PC-3 (cell line): ENCODE data around the gene MOCS2. TPM values are rescaled to one million over a fixed set of nuclear protein-coding genes. Genes with fewer than 3 reads are reported as not detected.

Experiments used
- ATAC-seq: fragments of 200-7000 bp; cut with Tn5 transposase; 2 replicates; pipeline ENCODE4 v1.9.1; 2020; ENCODE audit warnings: mild to moderate bottlenecking, moderate library complexity
- BruUV-seq: library from RNA; stranded (reverse); fragments of 400-500 nt; replicated peaks from 2 replicates; lab custom pipeline; 2021; lab: Mats Ljungman, UMichigan
- CTCF ChIA-PET: fragments of 300-600 bp; sonication (Branson Sonifier 250); formaldehyde crosslinking; loops from one replicate; lab custom pipeline; 2022; ENCODE audit warnings: antibody characterized with exemption; lab: Charles Lee
- POLR2A ChIA-PET: fragments of 300-600 bp; sonication (Branson Sonifier 250); formaldehyde crosslinking; loops from one replicate; lab custom pipeline; 2022; ENCODE audit warnings: antibody characterized with exemption; ENCODE audit not compliant: unreplicated experiment; lab: Charles Lee
- DNase-seq: peaks from one replicate; pipeline ENCODE4 v3.0.0-alpha.2; 2015
- H2AFZ ChIP-seq: fragments of 300-600 bp; sonication (generic); 2 replicates; pipeline ENCODE4 v1.6.0; 2016; ENCODE audit warnings: antibody characterized with exemption, low read length
- H3F3A ChIP-seq: fragments of 300-600 bp; sonication (generic); one replicate; pipeline ENCODE4 v1.6.0; 2017; ENCODE audit warnings: antibody characterized with exemption, low read length, control low read depth, mild to moderate bottlenecking; ENCODE audit not compliant: unreplicated experiment
- H3K27ac ChIP-seq: fragments of 300-600 bp; sonication (generic); 2 replicates; pipeline ENCODE4 v1.5.1; 2016; ENCODE audit warnings: mild to moderate bottlenecking, low read length
- H3K27me3 ChIP-seq: fragments of 300-600 bp; sonication (generic); 2 replicates; pipeline ENCODE4 v1.6.1; 2016; ENCODE audit warnings: low read length, mixed read lengths
- H3K36me3 ChIP-seq: fragments of 300-600 bp; sonication (generic); 2 replicates; pipeline ENCODE4 v1.6.1; 2016; ENCODE audit warnings: low read depth, mixed run types, low read length, mixed read lengths
- H3K4me1 ChIP-seq: fragments of 300-600 bp; sonication (generic); 2 replicates; pipeline ENCODE4 v1.5.1; 2016; ENCODE audit warnings: low read length; ENCODE audit not compliant: insufficient read depth
- H3K4me2 ChIP-seq: fragments of 300-600 bp; sonication (generic); 2 replicates; pipeline ENCODE4 v1.6.0; 2016; ENCODE audit warnings: low read length
- H3K4me3 ChIP-seq: fragments of 300-600 bp; sonication (generic); 2 replicates; pipeline ENCODE4 v1.5.1; 2016; ENCODE audit warnings: mild to moderate bottlenecking, low read length, mixed read lengths
- H3K79me2 ChIP-seq: fragments of 300-600 bp; sonication (generic); 2 replicates; pipeline ENCODE4 v1.6.1; 2017; ENCODE audit warnings: low read length, mixed read lengths
- H3K9ac ChIP-seq: fragments of 300-600 bp; sonication (generic); 2 replicates; pipeline ENCODE4 v1.6.0; 2016; ENCODE audit warnings: mild to moderate bottlenecking, low read length
- H3K9me2 ChIP-seq: fragments of 300-600 bp; sonication (generic); replicated peaks from 2 replicates; pipeline ENCODE4 v1.6.1; 2016; ENCODE audit warnings: mixed run types, low read length, mixed read lengths
- H3K9me3 ChIP-seq: fragments of 300-600 bp; sonication (generic); 2 replicates; pipeline ENCODE4 v1.6.1; 2016; ENCODE audit warnings: low read length, mixed read lengths
- H4K20me1 ChIP-seq: fragments of 300-600 bp; sonication (generic); 2 replicates; pipeline ENCODE4 v1.6.1; 2016; ENCODE audit warnings: low read length, mixed read lengths
- EZH2 ChIP-seq: fragments of 300-600 bp; sonication (generic); IDR thresholded peaks from one replicate; pipeline ENCODE4 v1.6.1; 2017; ENCODE audit warnings: antibody characterized with exemption, mild to moderate bottlenecking, low read length; ENCODE audit not compliant: unreplicated experiment
- EZH2phosphoT487 ChIP-seq: fragments of 300-600 bp; sonication (generic); IDR thresholded peaks from 2 replicates; pipeline ENCODE4 v1.6.1; 2018; ENCODE audit warnings: mild to moderate bottlenecking, antibody characterized with exemption, low read length, borderline replicate concordance
- intact Hi-C: fragments of 100-400 bp; cut with micrococcal nuclease; formaldehyde crosslinking; loops from 2 replicates; pipeline ENCODE4 v1.9.0; 2023
- total RNA-seq: library from RNA; depleted of rRNA; stranded (reverse); fragments of >200 nt; gene quantifications from 2 replicates; pipeline ENCODE4 v1.2.3, GENCODE V29; 2014
- TF ChIP-seq, protein P1 (sequence below): fragments of 300-600 bp; sonication (generic); conservative IDR thresholded peaks from 2 replicates; pipeline ENCODE4 v1.5.1; 2017; ENCODE audit warnings: antibody characterized with exemption, low read depth, mild to moderate bottlenecking, low read length

Gene MOCS2
- total RNA-seq, 1 experiment from 2014 or later: 26.5 TPM

DNA sequence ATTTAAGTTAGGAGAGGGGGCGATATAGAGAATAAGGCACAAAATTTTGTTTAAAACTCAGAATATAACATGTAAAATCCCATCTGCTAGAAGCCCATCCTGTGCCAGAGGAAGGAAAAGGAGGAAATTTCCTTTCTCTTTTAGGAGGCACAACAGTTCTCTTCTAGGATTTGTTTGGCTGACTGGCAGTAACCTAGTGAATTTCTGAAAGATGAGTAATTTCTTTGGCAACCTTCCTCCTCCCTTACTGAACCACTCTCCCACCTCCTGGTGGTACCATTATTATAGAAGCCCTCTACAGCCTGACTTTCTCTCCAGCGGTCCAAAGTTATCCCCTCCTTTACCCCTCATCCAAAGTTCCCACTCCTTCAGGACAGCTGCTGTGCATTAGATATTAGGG, 18.3 kb downstream of the MOCS2 start:
- intact Hi-C loops: loop anchor here (1.0 to 10.0 kb wide), 2 partner anchors 143 to 306 kb away; partner anchors contain the start of genes ITGA1 and PELO
- H3K79me2 ChIP-seq: no peaks in the 10 kb centered on the region
- no peak overlapping the region for H3K4me2 ChIP-seq
- H3K9ac ChIP-seq: no peak overlapping the region
- H3K4me1 ChIP-seq: peaks cover 11% of the 10 kb centered on the region; the same call in 1 of the 2 replicates
- H3K9me2 ChIP-seq: no peaks in the 10 kb centered on the region
- no peaks in the 10 kb centered on the region for H3F3A ChIP-seq
- BruUV-seq: no TSS peak
- ChIA-PET CTCF (interaction anchor here (0.5 kb wide), 1 partner anchor 54 kb away, joined by 13 read pairs; no protein-coding TSS in a partner anchor), POLR2A (no interaction called here)
- no peak for TF ChIP-seq EZH2phosphoT487
- TF ChIP-seq, protein P1, sequence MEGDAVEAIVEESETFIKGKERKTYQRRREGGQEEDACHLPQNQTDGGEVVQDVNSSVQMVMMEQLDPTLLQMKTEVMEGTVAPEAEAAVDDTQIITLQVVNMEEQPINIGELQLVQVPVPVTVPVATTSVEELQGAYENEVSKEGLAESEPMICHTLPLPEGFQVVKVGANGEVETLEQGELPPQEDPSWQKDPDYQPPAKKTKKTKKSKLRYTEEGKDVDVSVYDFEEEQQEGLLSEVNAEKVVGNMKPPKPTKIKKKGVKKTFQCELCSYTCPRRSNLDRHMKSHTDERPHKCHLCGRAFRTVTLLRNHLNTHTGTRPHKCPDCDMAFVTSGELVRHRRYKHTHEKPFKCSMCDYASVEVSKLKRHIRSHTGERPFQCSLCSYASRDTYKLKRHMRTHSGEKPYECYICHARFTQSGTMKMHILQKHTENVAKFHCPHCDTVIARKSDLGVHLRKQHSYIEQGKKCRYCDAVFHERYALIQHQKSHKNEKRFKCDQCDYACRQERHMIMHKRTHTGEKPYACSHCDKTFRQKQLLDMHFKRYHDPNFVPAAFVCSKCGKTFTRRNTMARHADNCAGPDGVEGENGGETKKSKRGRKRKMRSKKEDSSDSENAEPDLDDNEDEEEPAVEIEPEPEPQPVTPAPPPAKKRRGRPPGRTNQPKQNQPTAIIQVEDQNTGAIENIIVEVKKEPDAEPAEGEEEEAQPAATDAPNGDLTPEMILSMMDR: no peak; the same call in 1 of the 2 replicates
- no peak for TF ChIP-seq EZH2
- H3K27me3 ChIP-seq: no peaks in the 10 kb centered on the region
- ATAC-seq (peak; percentile 66), DNase-seq (peak; percentile 72)
- no peak overlapping the region for H2AFZ ChIP-seq
- H3K9me3 ChIP-seq: no peaks in the 10 kb centered on the region
- peaks cover 46% of the 10 kb centered on the region for H3K36me3 ChIP-seq
- H3K27ac ChIP-seq: no peak overlapping the region
- no peaks in the 10 kb centered on the region for H4K20me1 ChIP-seq
- H3K4me3 ChIP-seq: no peak overlapping the region

DNA sequence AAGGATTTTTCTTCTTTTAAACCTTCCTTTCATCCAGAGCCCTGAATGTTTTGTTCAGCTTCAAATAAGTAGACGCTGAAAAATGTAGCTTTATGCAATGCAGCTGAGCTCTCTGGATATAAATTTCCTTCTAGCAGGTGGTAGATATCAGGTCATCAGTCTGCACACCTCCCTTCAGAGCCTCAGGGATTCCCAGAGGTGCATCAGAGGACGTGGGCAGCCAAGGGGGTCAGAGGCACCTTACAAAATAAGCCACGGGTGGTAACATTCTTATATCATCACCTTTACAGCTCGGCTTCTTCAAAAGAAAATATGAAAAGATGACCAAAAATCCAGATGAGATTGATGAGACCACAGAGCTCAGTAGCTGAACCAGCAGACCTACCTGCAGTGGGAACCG, 19.3 kb downstream of the MOCS2 start:
- no peak overlapping the region for H3K27ac ChIP-seq
- no peak overlapping the region for H3K9ac ChIP-seq
- ATAC-seq (no peak), DNase-seq (no peak)
- no peaks in the 10 kb centered on the region for H3K9me3 ChIP-seq
- TF ChIP-seq, protein P1: no peak
- no peaks in the 10 kb centered on the region for H4K20me1 ChIP-seq
- H3K27me3 ChIP-seq: no peaks in the 10 kb centered on the region
- peaks cover 50% of the 10 kb centered on the region for H3K36me3 ChIP-seq
- no peak overlapping the region for H3K4me2 ChIP-seq
- no peak overlapping the region for H2AFZ ChIP-seq
- peaks cover 11% of the 10 kb centered on the region; the same call in 1 of the 2 replicates for H3K4me1 ChIP-seq
- no peak overlapping the region for H3K4me3 ChIP-seq
- H3K9me2 ChIP-seq: no peaks in the 10 kb centered on the region
- no peaks in the 10 kb centered on the region for H3K79me2 ChIP-seq
- CTCF ChIA-PET: no interaction called here
- POLR2A ChIA-PET: no interaction called here
- no TSS peak for BruUV-seq
- H3F3A ChIP-seq: no peaks in the 10 kb centered on the region
- intact Hi-C loops: loop anchor here (10.0 kb wide), 1 partner anchor 305 kb away; the partner anchor contains the start of genes ITGA1 and PELO

GRCh38 chr5:53089481-53089991, 20.0 kb downstream of the MOCS2 start:
- Histone ChIP-seq H2AFZ (no peak overlapping the region), H3K9ac (no peak overlapping the region), H3K4me2 (no peak overlapping the region), H3K79me2 (no peaks in the 10 kb centered on the region), H3K9me2 (no peaks in the 10 kb centered on the region), H3K27ac (no peak overlapping the region), H3K4me3 (no peak overlapping the region), H3K36me3 (peaks cover 51% of the 10 kb centered on the region), H3K9me3 (no peaks in the 10 kb centered on the region), H3K4me1 (peaks cover 11% of the 10 kb centered on the region; the same call in 1 of the 2 replicates), H3F3A (no peaks in the 10 kb centered on the region), H3K27me3 (no peaks in the 10 kb centered on the region), H4K20me1 (no peaks in the 10 kb centered on the region)
- intact Hi-C loops: no loop called here
- TF ChIP-seq EZH2 (no peak), EZH2phosphoT487 (no peak)
- TF ChIP-seq, protein P1: no peak
- CTCF ChIA-PET: no interaction called here
- POLR2A ChIA-PET: no interaction called here
- BruUV-seq: no TSS peak
- ATAC-seq: no peak
- peak; percentile 16 for DNase-seq
